HL-60 (cell line): ENCODE measurements around the gene AFF3.

Experiments used
- CTCF ChIP-seq: IDR thresholded peaks from one replicate; pipeline ENCODE4 v1.5.1; 2011; ENCODE audit warnings: low read length, control low read depth, inconsistent platforms; ENCODE audit not compliant: insufficient read depth
- GABPA ChIP-seq: IDR thresholded peaks from 2 replicates; pipeline ENCODE4 v1.6.1; 2012; ENCODE audit warnings: low read depth
- POLR2AphosphoS5 ChIP-seq: IDR thresholded peaks from 2 replicates; pipeline ENCODE4 v1.6.1; 2012; ENCODE audit warnings: low read depth
- REST ChIP-seq: IDR thresholded peaks from 2 replicates; pipeline ENCODE4 v1.6.1; 2012; ENCODE audit warnings: low read depth; ENCODE audit not compliant: insufficient replicate concordance

GRCh38 chr2:100015849-100016248 is 126.5 kb downstream of the AFF3 start:
- TF ChIP-seq CTCF (no peak), POLR2AphosphoS5 (no peak), GABPA (no peak), REST (no peak)
